ENCODE data around the gene SLC25A39.
A peak's percentile ranks its signal among the peaks of the same experiment; 100 is the strongest.

SLC25A39 gene

DNA sequence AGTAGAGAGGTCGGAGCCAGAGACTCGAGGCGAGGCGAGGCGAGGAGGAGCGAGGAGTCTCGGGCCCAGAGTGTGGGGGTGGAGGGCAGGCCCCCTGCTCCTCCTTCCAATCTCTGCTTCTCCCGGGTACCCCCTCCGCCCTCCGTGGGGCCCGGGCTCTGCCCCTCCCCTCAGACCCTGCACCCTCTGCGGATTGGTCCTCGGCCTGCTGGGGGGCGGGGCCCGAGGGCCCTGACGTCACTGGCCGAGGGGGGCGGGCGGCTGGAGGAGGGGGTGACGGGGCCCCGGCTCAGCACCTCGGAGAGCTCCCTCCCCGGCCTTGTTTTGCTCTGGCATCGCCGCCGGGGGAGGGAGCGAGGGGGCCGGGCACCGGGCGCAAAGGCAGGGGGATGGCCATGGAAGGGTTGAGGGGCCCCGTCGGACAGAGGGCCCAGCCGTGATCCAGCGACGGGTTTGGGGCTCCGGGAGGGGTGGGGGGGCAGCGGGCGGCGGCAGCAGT lies 16.3 kb downstream of the SLC25A39 start, which contains the start of gene RUNDC3A:
RUNDC3A (plus strand) TSS at position 282 of the 499 bp plus-strand sequence. CDS start 232 bp downstream, outside the sequence.
- Histone ChIP-seq H3K4me1 (ENCODE audit: insufficient read depth, low read length) (peaks cover 27% of the 10 kb centered on the region; the same call in 1 of the 2 replicates), H3K27me3 (ENCODE audit: insufficient read depth, low read length) (peaks cover 15% of the 10 kb centered on the region), H3K9ac (ENCODE audit: low read depth, low read length) (peak within 1 kb of the TSS; percentile 68; the same call in 1 of the 2 replicates), H3K27ac (ENCODE audit: low read length) (no peak within 1 kb of the TSS), H3K9me3 (ENCODE audit: insufficient read depth, low read depth, low read length) (no peaks in the 10 kb centered on the region), H3K4me3 (ENCODE audit: low read length) (peak within 1 kb of the TSS; percentile 83), H3K36me3 (ENCODE audit: insufficient read depth, low read depth, low read length) (no peaks in the 10 kb centered on the region)

GRCh38 chr17:44307387-44308186 lies 17.0 kb downstream of the SLC25A39 start:
- Histone ChIP-seq H3K9me3 (ENCODE audit: insufficient read depth, low read depth, low read length) (no peaks in the 10 kb centered on the region), H3K4me3 (ENCODE audit: low read length) (peak overlapping the region; percentile 83), H3K9ac (ENCODE audit: low read depth, low read length) (peak overlapping the region; percentile 68; the same call in 1 of the 2 replicates), H3K36me3 (ENCODE audit: insufficient read depth, low read depth, low read length) (no peaks in the 10 kb centered on the region), H3K27ac (ENCODE audit: low read length) (no peak overlapping the region), H3K27me3 (ENCODE audit: insufficient read depth, low read length) (peaks cover 8% of the 10 kb centered on the region), H3K4me1 (ENCODE audit: insufficient read depth, low read length) (peaks cover 27% of the 10 kb centered on the region; the same call in 1 of the 2 replicates)

DNA sequence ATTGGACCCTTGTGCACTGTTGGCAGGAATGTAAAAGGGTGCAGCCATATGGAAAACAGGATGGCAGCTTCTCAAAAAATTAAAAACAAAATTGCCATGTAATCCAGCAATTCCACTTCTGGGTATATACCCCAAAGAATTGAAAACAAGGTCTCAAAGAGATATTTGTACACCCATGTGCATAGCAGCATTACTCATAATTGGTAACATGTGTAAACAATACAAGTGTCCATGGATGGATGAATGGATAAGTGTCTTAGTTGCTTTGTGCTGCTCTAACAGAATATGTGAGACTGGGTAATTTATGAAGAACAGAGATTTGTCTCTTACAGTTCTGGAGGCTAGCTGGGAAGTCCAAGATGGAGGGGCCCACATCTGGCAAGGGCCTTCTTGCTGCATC lies 20.0 kb downstream of the SLC25A39 start:
- no peaks in the 10 kb centered on the region for H3K9me3 ChIP-seq (ENCODE audit: insufficient read depth, low read depth, low read length)
- peaks cover 12% of the 10 kb centered on the region; the same call in 1 of the 2 replicates for H3K4me1 ChIP-seq (ENCODE audit: insufficient read depth, low read length)
- no peak overlapping the region for H3K9ac ChIP-seq (ENCODE audit: low read depth, low read length)
- no peaks in the 10 kb centered on the region for H3K36me3 ChIP-seq (ENCODE audit: insufficient read depth, low read depth, low read length)
- peaks cover 8% of the 10 kb centered on the region; the same call in 1 of the 2 replicates for H3K27me3 ChIP-seq (ENCODE audit: insufficient read depth, low read length)
- no peak overlapping the region for H3K4me3 ChIP-seq (ENCODE audit: low read length)
- no peak overlapping the region for H3K27ac ChIP-seq (ENCODE audit: low read length)

- H3K36me3 ChIP-seq (ENCODE audit: insufficient read depth, low read depth, low read length), result no peaks in the 10 kb centered on the region
- no peak overlapping the region for H3K4me3 ChIP-seq (ENCODE audit: low read length)
- no peaks in the 10 kb centered on the region for H3K27me3 ChIP-seq (ENCODE audit: insufficient read depth, low read length)
- H3K27ac ChIP-seq (ENCODE audit: low read length), result no peak overlapping the region
- no peaks in the 10 kb centered on the region for H3K9me3 ChIP-seq (ENCODE audit: insufficient read depth, low read depth, low read length)
- H3K9ac ChIP-seq (ENCODE audit: low read depth, low read length), result no peak overlapping the region
- H3K4me1 ChIP-seq (ENCODE audit: insufficient read depth, low read length), result no peaks in the 10 kb centered on the region
These were observed 26.6 kb downstream of the SLC25A39 start for GRCh38 chr17:44297975-44298374.

- Histone ChIP-seq H3K9ac (ENCODE audit: low read depth, low read length) (no peak overlapping the region), H3K27me3 (ENCODE audit: insufficient read depth, low read length) (no peaks in the 10 kb centered on the region), H3K4me3 (ENCODE audit: low read length) (no peak overlapping the region), H3K36me3 (ENCODE audit: insufficient read depth, low read depth, low read length) (no peaks in the 10 kb centered on the region), H3K9me3 (ENCODE audit: insufficient read depth, low read depth, low read length) (no peaks in the 10 kb centered on the region), H3K4me1 (ENCODE audit: insufficient read depth, low read length) (no peaks in the 10 kb centered on the region), H3K27ac (ENCODE audit: low read length) (no peak overlapping the region)
These were observed 31.0 kb downstream of the SLC25A39 start for GRCh38 chr17:44293509-44294226.

DNA sequence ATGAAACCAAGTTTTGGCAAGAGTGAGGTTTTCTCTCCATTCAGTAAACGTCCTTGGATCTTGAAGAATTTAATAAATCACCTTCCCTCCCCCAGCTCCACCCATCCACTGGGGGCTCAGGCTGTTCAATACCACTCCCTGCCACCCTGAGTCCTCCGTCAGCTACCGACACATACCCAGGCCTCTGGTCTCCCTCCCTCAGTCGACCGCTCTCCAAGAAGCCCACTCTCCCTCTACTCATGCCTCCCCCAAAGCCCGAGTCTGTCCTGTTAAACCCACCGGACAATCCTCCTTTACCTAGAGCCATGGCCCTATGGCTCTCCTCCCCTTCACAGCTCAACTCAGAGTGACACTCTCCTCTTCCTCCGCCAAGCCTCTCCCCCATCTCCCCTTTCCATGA lies 37.0 kb downstream of the SLC25A39 start:
- Histone ChIP-seq H3K36me3 (ENCODE audit: insufficient read depth, low read depth, low read length) (no peaks in the 10 kb centered on the region), H3K9me3 (ENCODE audit: insufficient read depth, low read depth, low read length) (no peaks in the 10 kb centered on the region), H3K27me3 (ENCODE audit: insufficient read depth, low read length) (no peaks in the 10 kb centered on the region), H3K4me1 (ENCODE audit: insufficient read depth, low read length) (no peaks in the 10 kb centered on the region), H3K9ac (ENCODE audit: low read depth, low read length) (no peak overlapping the region), H3K4me3 (ENCODE audit: low read length) (no peak overlapping the region), H3K27ac (ENCODE audit: low read length) (no peak overlapping the region)

- Histone ChIP-seq H3K27ac (ENCODE audit: low read length) (no peak overlapping the region), H3K36me3 (ENCODE audit: insufficient read depth, low read depth, low read length) (no peaks in the 10 kb centered on the region), H3K4me1 (ENCODE audit: insufficient read depth, low read length) (peaks cover 3% of the 10 kb centered on the region; the same call in 1 of the 2 replicates), H3K4me3 (ENCODE audit: low read length) (no peak overlapping the region), H3K9ac (ENCODE audit: low read depth, low read length) (no peak overlapping the region), H3K27me3 (ENCODE audit: insufficient read depth, low read length) (no peaks in the 10 kb centered on the region), H3K9me3 (ENCODE audit: insufficient read depth, low read depth, low read length) (no peaks in the 10 kb centered on the region)
These were observed 40.6 kb downstream of the SLC25A39 start for GRCh38 chr17:44284024-44284400.

DNA sequence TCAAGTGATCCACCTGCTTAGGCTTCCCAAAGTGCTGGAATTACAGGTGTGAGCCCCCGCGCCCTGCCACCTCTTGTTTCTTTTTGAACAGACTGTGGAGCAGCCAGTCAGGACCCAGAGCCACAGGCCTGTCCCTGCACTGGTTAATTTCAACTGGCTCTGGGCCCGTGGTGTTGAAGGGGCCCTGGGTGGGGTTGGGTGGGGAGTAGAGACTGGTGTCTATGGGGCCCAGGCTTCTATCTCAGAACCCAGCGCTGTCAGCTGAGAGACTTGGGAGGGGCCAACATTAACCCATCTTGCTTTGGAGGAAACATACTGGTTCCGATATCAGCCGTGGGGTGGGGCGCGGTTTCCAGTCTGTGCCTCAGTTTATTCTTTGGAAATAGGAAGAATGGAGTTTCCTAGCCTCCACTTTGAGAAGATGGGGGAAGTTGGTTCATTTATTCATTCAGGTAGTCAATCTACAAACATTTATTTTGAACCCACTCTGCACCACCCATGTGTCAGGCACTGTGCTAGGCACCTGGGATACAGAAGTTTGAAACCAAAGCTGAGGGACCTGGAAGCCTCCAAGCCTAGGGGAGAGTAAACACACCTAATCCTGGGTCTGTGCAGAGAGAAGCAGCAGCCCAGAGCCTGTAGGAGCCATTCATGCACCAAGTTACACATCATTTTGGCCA lies 41.1 kb downstream of the SLC25A39 start:
- Histone ChIP-seq H3K9ac (ENCODE audit: low read depth, low read length) (no peak overlapping the region), H3K4me1 (ENCODE audit: insufficient read depth, low read length) (peaks cover 3% of the 10 kb centered on the region; the same call in 1 of the 2 replicates), H3K9me3 (ENCODE audit: insufficient read depth, low read depth, low read length) (no peaks in the 10 kb centered on the region), H3K27ac (ENCODE audit: low read length) (no peak overlapping the region), H3K4me3 (ENCODE audit: low read length) (no peak overlapping the region), H3K36me3 (ENCODE audit: insufficient read depth, low read depth, low read length) (no peaks in the 10 kb centered on the region), H3K27me3 (ENCODE audit: insufficient read depth, low read length) (no peaks in the 10 kb centered on the region)

GRCh38 chr17:44282264-44282663 lies 42.4 kb downstream of the SLC25A39 start:
- H3K9ac ChIP-seq (ENCODE audit: low read depth, low read length), result no peak overlapping the region
- H3K27ac ChIP-seq (ENCODE audit: low read length), result no peak overlapping the region
- H3K27me3 ChIP-seq (ENCODE audit: insufficient read depth, low read length), result no peaks in the 10 kb centered on the region
- H3K9me3 ChIP-seq (ENCODE audit: insufficient read depth, low read depth, low read length), result no peaks in the 10 kb centered on the region
- H3K4me1 ChIP-seq (ENCODE audit: insufficient read depth, low read length), result peaks cover 3% of the 10 kb centered on the region; the same call in 1 of the 2 replicates
- H3K36me3 ChIP-seq (ENCODE audit: insufficient read depth, low read depth, low read length), result no peaks in the 10 kb centered on the region
- no peak overlapping the region for H3K4me3 ChIP-seq (ENCODE audit: low read length)

DNA sequence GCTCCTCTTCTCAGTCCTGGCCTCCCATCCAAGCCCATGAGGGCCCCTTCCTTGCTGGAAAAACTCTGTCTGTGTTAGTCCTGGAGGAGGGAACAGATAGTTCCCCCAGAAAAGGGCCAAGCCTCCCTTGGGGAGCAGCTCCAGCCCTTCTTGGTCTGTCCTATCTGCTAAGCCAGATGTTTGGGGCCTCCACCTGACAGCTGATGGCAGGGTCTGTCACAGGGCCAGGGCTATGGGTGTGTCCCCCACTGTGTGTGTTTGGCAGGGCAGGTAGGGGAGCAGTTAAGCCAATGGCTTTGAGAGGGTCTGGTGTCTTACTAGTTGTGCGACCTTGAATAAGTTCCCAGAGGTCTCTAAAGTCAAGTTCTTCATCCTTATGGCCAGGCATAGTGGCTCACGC lies 43.1 kb downstream of the SLC25A39 start:
- H3K36me3 ChIP-seq (ENCODE audit: insufficient read depth, low read depth, low read length), result no peaks in the 10 kb centered on the region
- H3K27ac ChIP-seq (ENCODE audit: low read length), result no peak overlapping the region
- no peak overlapping the region for H3K4me3 ChIP-seq (ENCODE audit: low read length)
- H3K4me1 ChIP-seq (ENCODE audit: insufficient read depth, low read length), result peaks cover 3% of the 10 kb centered on the region; the same call in 1 of the 2 replicates
- H3K9me3 ChIP-seq (ENCODE audit: insufficient read depth, low read depth, low read length), result no peaks in the 10 kb centered on the region
- H3K27me3 ChIP-seq (ENCODE audit: insufficient read depth, low read length), result no peaks in the 10 kb centered on the region
- H3K9ac ChIP-seq (ENCODE audit: low read depth, low read length), result no peak overlapping the region

DNA sequence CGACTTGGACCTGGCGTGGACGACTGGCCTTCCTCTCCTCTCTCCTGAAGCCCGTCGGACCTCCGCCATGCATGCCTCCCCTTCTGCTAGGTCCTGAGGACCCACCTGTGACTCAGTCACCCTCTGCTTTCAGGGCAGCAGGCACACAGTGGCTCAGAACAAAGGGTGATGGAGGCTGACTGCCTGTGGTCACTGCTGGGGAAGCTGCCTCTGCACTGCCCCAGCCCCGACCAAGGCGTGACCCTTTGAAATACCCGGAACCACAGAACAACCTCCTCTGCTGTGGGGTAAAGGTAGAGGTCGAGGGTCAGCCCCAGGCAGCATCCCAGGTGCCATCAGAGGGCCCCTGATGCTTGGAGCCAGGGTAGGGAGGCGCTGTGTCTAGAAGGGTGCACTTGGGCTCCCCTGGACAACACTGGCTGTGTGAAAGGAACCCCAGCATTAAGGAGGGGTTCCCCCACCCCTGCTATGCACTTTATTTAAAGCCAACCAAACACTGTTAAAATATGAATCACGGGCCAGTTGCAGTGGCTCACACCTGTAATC lies 44.2 kb downstream of the SLC25A39 start:
- no peak overlapping the region for H3K9ac ChIP-seq (ENCODE audit: low read depth, low read length)

More for the DNA sequence above, 44.2 kb downstream of the SLC25A39 start:
- peaks cover 3% of the 10 kb centered on the region; the same call in 1 of the 2 replicates for H3K4me1 ChIP-seq (ENCODE audit: insufficient read depth, low read length)
- H3K36me3 ChIP-seq (ENCODE audit: insufficient read depth, low read depth, low read length), result no peaks in the 10 kb centered on the region
- H3K27ac ChIP-seq (ENCODE audit: low read length), result no peak overlapping the region
- no peaks in the 10 kb centered on the region for H3K27me3 ChIP-seq (ENCODE audit: insufficient read depth, low read length)
- no peaks in the 10 kb centered on the region for H3K9me3 ChIP-seq (ENCODE audit: insufficient read depth, low read depth, low read length)
- H3K4me3 ChIP-seq (ENCODE audit: low read length), result no peak overlapping the region

All from iPS-20b (cell line).